Erythroblast (primary cell): Measurements from ENCODE around the gene CACNB4.
"Not testable (repeated sequence)": the region's sequence is repeated elsewhere in the genome, so short reads cannot be mapped to it uniquely, and the experiment has no call there.

Experiments
- DNase-seq, 2 experiments: peaks; one replicate each; lab custom pipeline; 2025; lab: John Stamatoyannopoulos, UW
- GATA1 ChIP-seq: IDR thresholded peaks from 2 replicates; pipeline ENCODE4 v1.6.1; 2011; ENCODE audit warnings: low read depth, mild to moderate bottlenecking, control low read depth, low read length, moderate library complexity
- POLR2A ChIP-seq: IDR thresholded peaks from 2 replicates; pipeline ENCODE4 v1.6.1; 2011; ENCODE audit warnings: mild to moderate bottlenecking, low read length

CACNB4 gene

GRCh38 chr2:152097801-152098495, 896 bp downstream of the CACNB4 start:
- DNase-seq: no peak

GRCh38 chr2:152097290-152097800, 1.5 kb downstream of the CACNB4 start:
- TF ChIP-seq POLR2A (no peak), GATA1 (no peak)
- DNase-seq: no peak

More at GRCh38 chr2:152097801-152098495, 896 bp downstream of the CACNB4 start:
- TF ChIP-seq POLR2A: no peak
- no peak for TF ChIP-seq GATA1

DNA sequence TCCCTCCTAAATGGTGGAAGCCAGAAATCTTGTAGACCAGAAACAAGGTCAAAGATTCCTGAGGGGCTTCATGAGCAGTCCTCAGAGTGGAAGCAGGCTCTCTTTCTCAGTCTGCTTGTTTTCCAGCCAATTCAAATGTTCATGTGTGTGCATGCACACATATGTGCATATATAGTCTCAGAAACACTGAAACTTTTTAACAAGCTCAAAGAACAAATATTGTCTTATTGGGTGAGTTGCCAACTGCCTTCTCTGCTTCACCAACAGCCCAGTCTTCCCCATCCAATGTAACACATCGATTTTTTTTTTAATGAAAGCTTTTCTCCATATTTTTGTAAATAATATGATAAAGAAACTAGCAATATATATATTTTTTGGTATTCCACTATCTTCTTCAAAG, 3.7 kb downstream of the CACNB4 start:
- no peak for TF ChIP-seq GATA1
- TF ChIP-seq POLR2A: no peak
- no peak for DNase-seq

DNA sequence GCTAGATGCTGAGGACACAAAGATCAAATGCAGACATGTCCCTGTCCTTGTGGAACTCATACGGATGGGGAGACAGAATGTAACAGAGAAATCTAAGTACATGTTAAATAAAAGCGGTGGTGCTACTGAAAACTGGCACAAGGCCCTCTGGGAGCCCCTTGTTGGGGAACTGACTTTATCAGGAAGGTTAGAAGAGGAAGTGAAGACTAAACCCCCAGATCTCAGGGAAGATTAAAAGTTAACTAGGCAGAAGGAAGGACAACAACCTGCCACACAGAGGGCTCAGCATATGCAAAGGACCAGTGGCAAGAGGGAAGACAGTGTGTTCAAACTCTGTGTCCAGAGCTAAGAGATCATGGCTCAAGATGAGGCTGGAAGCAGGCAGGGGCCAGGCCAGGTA, 4.8 kb downstream of the CACNB4 start:
- TF ChIP-seq POLR2A (no peak), GATA1 (no peak)
- no peak for DNase-seq

DNA sequence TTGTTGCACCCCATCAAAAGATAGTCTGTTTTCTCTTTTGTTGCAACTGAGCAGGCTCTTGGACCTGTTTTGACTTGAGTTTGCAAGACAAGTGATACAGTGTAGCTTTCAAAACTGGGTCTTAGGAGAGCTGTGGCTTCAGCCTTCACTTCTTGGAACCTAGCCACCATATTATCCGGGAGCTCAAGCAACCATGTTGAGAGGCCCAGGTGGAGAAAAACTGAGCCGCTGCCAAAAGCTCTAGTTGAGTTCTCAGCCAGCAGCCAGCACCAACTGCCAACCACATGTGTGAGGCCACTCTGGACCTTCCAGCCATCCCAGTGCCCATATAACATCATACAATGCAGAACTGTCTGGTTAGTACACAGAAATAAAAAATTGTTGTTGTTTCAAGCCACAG, 5.4 kb downstream of the CACNB4 start:
- no peak for DNase-seq
- TF ChIP-seq POLR2A (no peak), GATA1 (no peak)

DNA sequence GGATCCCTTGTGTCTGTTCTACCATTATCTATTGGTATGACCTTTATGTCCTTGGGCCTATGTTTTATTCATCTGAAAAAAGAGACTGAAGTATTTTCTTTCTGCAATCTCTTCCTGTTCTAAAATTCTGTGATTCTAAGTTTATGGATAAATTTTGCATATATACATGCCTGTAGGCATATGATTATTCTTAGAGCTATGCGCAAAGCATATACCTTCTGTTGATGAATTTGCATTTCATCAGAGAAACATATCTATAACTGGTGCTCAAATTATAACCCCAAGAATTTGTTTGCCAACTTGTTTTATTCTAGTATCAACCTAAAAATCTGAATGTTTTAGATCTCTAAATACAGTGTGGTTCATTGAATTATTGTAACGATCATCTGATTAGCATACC, 6.7 kb downstream of the CACNB4 start:
- TF ChIP-seq POLR2A (no peak), GATA1 (no peak)
- DNase-seq: no peak

DNA sequence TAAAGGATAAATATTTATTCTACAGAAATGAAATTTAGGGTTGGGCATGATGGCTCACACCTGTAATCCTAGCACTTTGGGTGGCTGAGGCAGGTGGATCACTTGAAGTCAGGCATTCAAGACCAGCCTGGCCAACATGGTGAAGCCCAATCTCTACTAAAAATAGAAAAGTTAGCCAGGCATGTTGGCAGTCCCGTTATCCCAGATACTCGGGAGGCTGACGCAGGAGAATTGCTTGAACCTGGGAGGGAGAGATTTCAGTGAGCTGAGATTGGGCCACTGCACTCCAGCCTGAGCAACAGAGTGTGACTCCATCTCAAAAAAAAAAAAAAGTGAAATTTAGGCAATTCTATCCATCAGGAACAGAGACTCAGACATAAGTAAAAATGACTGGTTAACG, 8.1 kb downstream of the CACNB4 start:
- not testable (repeated sequence) for DNase-seq

- TF ChIP-seq POLR2A (no peak), GATA1 (no peak)
- DNase-seq: no peak
Observed at GRCh38 chr2:152089238-152089637, 9.6 kb downstream of the CACNB4 start.

- TF ChIP-seq POLR2A (no peak), GATA1 (no peak)
- DNase-seq: no peak
Observed at GRCh38 chr2:152088006-152088405, 10.8 kb downstream of the CACNB4 start.

DNA sequence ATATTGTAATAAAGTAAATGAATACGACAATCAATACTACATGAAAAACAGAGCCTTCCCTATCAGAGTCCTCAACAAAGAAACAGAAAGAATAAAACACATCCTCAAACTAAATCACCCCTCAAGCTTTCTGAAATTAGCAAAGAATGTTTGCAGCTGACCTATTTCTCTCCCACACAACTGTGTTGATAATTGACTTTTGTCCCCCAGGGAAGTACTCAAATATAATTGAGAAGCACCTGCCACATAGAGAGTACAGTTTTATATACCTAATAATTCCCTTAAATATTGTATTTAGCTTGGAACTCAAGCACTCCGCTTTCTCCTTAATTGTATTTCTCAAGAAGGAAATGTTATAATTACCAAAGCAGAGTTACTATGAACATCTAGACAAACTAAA, 12.6 kb downstream of the CACNB4 start:
- no peak for DNase-seq
- no peak for TF ChIP-seq POLR2A
- no peak for TF ChIP-seq GATA1

DNA sequence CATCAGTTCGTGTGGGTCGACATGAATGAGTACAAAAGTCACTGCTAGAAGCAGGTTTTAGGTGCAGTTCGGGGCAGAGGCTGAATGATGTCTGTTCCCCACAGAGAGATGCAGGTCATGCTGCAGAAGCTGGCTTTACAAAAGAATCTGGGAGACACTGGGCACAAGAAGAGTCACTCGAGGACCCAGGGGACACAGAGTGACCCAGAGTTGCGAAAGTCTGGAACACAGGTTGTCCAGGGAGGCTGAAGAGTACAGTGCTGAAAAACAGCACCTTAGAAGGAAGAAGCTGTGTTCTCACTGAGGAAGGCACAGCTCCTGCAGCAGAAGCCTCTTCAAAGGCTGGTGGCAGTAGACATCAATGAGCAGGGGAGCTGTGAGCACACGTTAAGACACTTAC, 14.8 kb downstream of the CACNB4 start:
- TF ChIP-seq GATA1: no peak
- DNase-seq: no peak

DNA sequence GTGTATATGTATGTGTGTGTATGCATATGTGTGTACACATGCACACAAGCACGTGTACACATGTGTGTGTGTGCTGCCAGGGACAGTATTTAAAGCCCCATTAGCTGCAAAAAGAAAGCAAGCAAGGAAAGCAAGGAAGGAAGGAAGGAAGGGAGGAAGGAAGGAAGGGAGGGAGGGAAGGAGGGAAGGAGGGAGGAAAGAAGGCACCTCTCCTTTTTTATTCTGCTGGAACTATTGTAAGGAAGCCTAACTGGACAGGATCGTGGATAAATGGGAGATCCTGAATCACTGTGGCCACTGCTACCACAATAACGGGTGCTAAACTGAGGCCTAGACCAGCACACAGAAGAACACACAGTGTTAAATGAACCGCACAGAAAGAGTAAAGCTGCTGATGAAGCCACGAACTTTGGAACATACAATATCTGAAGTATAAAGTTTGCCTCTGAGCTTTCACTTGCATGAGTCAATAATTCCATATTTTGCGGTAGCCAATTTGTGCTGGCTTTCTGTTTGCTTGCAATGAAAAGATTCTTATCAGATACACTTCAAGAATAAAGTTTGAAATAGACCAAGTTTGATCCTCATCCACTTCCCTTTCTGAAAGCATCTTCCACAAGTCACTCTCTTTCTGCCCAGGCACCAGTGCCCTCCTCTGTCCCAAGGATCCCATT, 15.5 kb downstream of the CACNB4 start:
- TF ChIP-seq POLR2A: no peak
- TF ChIP-seq GATA1: no peak
- DNase-seq: no peak

- TF ChIP-seq GATA1 (no peak), POLR2A (no peak)
Observed at GRCh38 chr2:152078662-152079061, 20.2 kb downstream of the CACNB4 start.

GRCh38 chr2:152078023-152078422, 20.8 kb downstream of the CACNB4 start:
- TF ChIP-seq POLR2A: no peak
- TF ChIP-seq GATA1: no peak
- no peak for DNase-seq

More at GRCh38 chr2:152078662-152079061, 20.2 kb downstream of the CACNB4 start:
- DNase-seq: no peak

- no peak for DNase-seq
- TF ChIP-seq GATA1 (no peak), POLR2A (no peak)
Observed at GRCh38 chr2:152075461-152076050, 23.3 kb downstream of the CACNB4 start.
